Natural killer cell (primary cell): ENCODE measurements around the gene RUNX1. TPM values are rescaled to one million over a fixed set of nuclear protein-coding genes. Genes with fewer than 3 reads are reported as not detected.

Experiments
- ATAC-seq, 3 donors: fragments of 150-1000 bp in 2 of 3; fragments of 200-7000 bp in 1 of 3; cut with Tn5 transposase; 1 replicate in 1 of 3; 2 replicates in 2 of 3; pipeline ENCODE4 v1.10.0; 2021; ENCODE audit warnings: mild to moderate bottlenecking in 2 of 3, moderate library complexity in 2 of 3
- DNase-seq, 2 donors: peaks; one replicate each; pipeline versions ENCODE4 v3.0.0 to v3.0.0-alpha.2; 2013 to 2021; ENCODE audit warnings: mixed read lengths in 1 of 2
- H3K27ac ChIP-seq: one replicate; pipeline ENCODE4 v1.5.1; 2013; ENCODE audit warnings: mild to moderate bottlenecking, low read length
- H3K27me3 ChIP-seq: one replicate; pipeline ENCODE4 v1.6.1; 2013; ENCODE audit warnings: low read length; ENCODE audit not compliant: control insufficient read depth, insufficient read depth
- H3K36me3 ChIP-seq: one replicate; pipeline ENCODE4 v1.6.1; 2013; ENCODE audit warnings: low read length; ENCODE audit not compliant: control insufficient read depth, insufficient read depth
- H3K4me1 ChIP-seq: one replicate; pipeline ENCODE4 v1.6.1; 2013; ENCODE audit warnings: low read length; ENCODE audit not compliant: control insufficient read depth, insufficient read depth
- H3K4me3 ChIP-seq: one replicate; pipeline ENCODE4 v1.5.1; 2013; ENCODE audit warnings: low read length
- H3K9me3 ChIP-seq: one replicate; pipeline ENCODE4 v1.6.1; 2013; ENCODE audit warnings: low read length; ENCODE audit not compliant: control insufficient read depth, insufficient read depth
- H3K27ac Mint-ChIP-seq, 2 donors: one replicate each; pipeline ENCODE4 v1.8.0; 2022; ENCODE audit warnings: mild to moderate bottlenecking in 2 of 2, mixed read lengths in 2 of 2, moderate library complexity in 1 of 2
- H3K27me3 Mint-ChIP-seq, 2 donors: one replicate each; pipeline ENCODE4 v1.8.0; 2022; ENCODE audit warnings: low read depth in 2 of 2, mixed read lengths in 2 of 2
- H3K36me3 Mint-ChIP-seq: one replicate; pipeline ENCODE4 v1.8.0; 2022; ENCODE audit warnings: mixed read lengths
- H3K4me1 Mint-ChIP-seq, 2 donors: one replicate each; pipeline ENCODE4 v1.8.0; 2022; ENCODE audit warnings: mixed read lengths in 2 of 2
- H3K4me3 Mint-ChIP-seq: one replicate; pipeline ENCODE4 v1.8.0; 2022; ENCODE audit warnings: mild to moderate bottlenecking, moderate library complexity, mixed read lengths
- H3K9me3 Mint-ChIP-seq, 2 donors: one replicate each; pipeline ENCODE4 v1.8.0; 2022; ENCODE audit warnings: mixed read lengths in 2 of 2
- CTCF ChIP-seq: fragments of 200-600 bp; IDR thresholded peaks from one replicate; pipeline ENCODE4 v1.8.0; 2022; ENCODE audit warnings: antibody characterized with exemption
- WGBS: methylation state at CpG from one replicate; pipeline ENCODE4 v1.1.7; 2013; ENCODE audit warnings: missing lambda C conversion rate; ENCODE audit not compliant: insufficient coverage; 5-methylcytosine and 5-hydroxymethylcytosine counted together
- intact Hi-C: fragments of 100-400 bp; cut with micrococcal nuclease; formaldehyde crosslinking; loops from one replicate; pipeline ENCODE4 v1.14.2; 2022
- total RNA-seq, 4 donors: library from RNA; stranded (reverse); fragments of 120-200 nt in 1 of 4; gene quantifications; one replicate each; pipeline versions ENCODE4 v1.2.3 to v1.2.4, GENCODE V29; 2013 to 2022

RUNX1 gene
- total RNA-seq, 3 donors from 2014 or later (not counting 1 experiment from before 2014, with no cell fraction given): 62.1 to 171 (median 98.2) TPM

GRCh38 chr21:34939673-34940331 is 109.3 kb downstream of the RUNX1 start:
- Histone ChIP-seq H3K36me3 (no peaks in the 10 kb centered on the region), H3K27ac (no peak overlapping the region), H3K4me3 (no peak overlapping the region), H3K4me1 (peaks cover 15% of the 10 kb centered on the region), H3K27me3 (no peaks in the 10 kb centered on the region), H3K9me3 (no peaks in the 10 kb centered on the region)
- WGBS: 94% methylated on average over 5 of the region's 6 CpGs
- ATAC-seq (no peak), DNase-seq (no peak)
- H3K4me3 Mint-ChIP-seq: no peak overlapping the region
- intact Hi-C loops: no loop called here
- no peaks in the 10 kb centered on the region for H3K9me3 Mint-ChIP-seq
- no peaks in the 10 kb centered on the region for H3K27me3 Mint-ChIP-seq
- H3K27ac Mint-ChIP-seq: no peak overlapping the region
- no peaks in the 10 kb centered on the region for H3K36me3 Mint-ChIP-seq
- no peak for TF ChIP-seq CTCF
- H3K4me1 Mint-ChIP-seq: peaks cover 44 to 62% of the 10 kb centered on the region in 2 donors

GRCh38 chr21:34938089-34938764 is 110.9 kb downstream of the RUNX1 start:
- no peak for ATAC-seq
- no peak for DNase-seq
- H3K36me3 Mint-ChIP-seq: no peaks in the 10 kb centered on the region
- Histone ChIP-seq H3K9me3 (no peaks in the 10 kb centered on the region), H3K4me3 (no peak overlapping the region), H3K27ac (no peak overlapping the region), H3K27me3 (no peaks in the 10 kb centered on the region), H3K36me3 (no peaks in the 10 kb centered on the region), H3K4me1 (peaks cover 26% of the 10 kb centered on the region)
- 60% methylated on average over 1 of the region's 2 CpGs for WGBS
- intact Hi-C loops: no loop called here
- peaks cover 53 to 73% of the 10 kb centered on the region in 2 donors for H3K4me1 Mint-ChIP-seq
- no peak overlapping the region for H3K4me3 Mint-ChIP-seq
- no peak for TF ChIP-seq CTCF
- H3K9me3 Mint-ChIP-seq: no peaks in the 10 kb centered on the region
- peak overlapping the region in 1 of 2 donors; percentile 36 for H3K27ac Mint-ChIP-seq
- H3K27me3 Mint-ChIP-seq: no peaks in the 10 kb centered on the region

GRCh38 chr21:34936883-34937563 is 112.1 kb downstream of the RUNX1 start:
- H3K36me3 ChIP-seq: no peaks in the 10 kb centered on the region
- H3K4me3 ChIP-seq: no peak overlapping the region
- H3K4me1 ChIP-seq: peaks cover 26% of the 10 kb centered on the region
- intact Hi-C loops: no loop called here
- 92% methylated on average over 2 of the region's 4 CpGs for WGBS
- no peaks in the 10 kb centered on the region for H3K27me3 ChIP-seq
- peak overlapping the region; percentile 63 for H3K4me3 Mint-ChIP-seq
- TF ChIP-seq CTCF: no peak
- DNase-seq (no peak), ATAC-seq (no peak)
- no peaks in the 10 kb centered on the region for H3K27me3 Mint-ChIP-seq
- H3K27ac ChIP-seq: no peak overlapping the region
- no peaks in the 10 kb centered on the region for H3K36me3 Mint-ChIP-seq
- no peaks in the 10 kb centered on the region for H3K9me3 Mint-ChIP-seq
- H3K4me1 Mint-ChIP-seq: peaks cover 65 to 85% of the 10 kb centered on the region in 2 donors
- H3K27ac Mint-ChIP-seq: peak overlapping the region in 1 of 2 donors; percentile 93
- no peaks in the 10 kb centered on the region for H3K9me3 ChIP-seq
